IPS DF 6.9 (cell line): ENCODE measurements around the gene ZCCHC14.
"Not testable (repeated sequence)": the region's sequence is repeated elsewhere in the genome, so short reads cannot be mapped to it uniquely, and the experiment has no call there.

Experiments used
- DNase-seq: peaks from one replicate; pipeline ENCODE4 v3.0.0-alpha.2; 2013; ENCODE audit warnings: low read depth, low spot score
- H3K27ac ChIP-seq: one replicate; pipeline ENCODE4 v1.5.1; 2013; ENCODE audit warnings: low read length, control low read depth
- H3K27me3 ChIP-seq: 2 replicates; pipeline ENCODE4 v1.6.1; 2013; ENCODE audit warnings: mild to moderate bottlenecking, low read length; ENCODE audit not compliant: control insufficient read depth, insufficient read depth
- H3K36me3 ChIP-seq: 2 replicates; pipeline ENCODE4 v1.6.1; 2013; ENCODE audit warnings: low read length; ENCODE audit not compliant: control insufficient read depth, insufficient read depth
- H3K4me1 ChIP-seq: 2 replicates; pipeline ENCODE4 v1.6.1; 2013; ENCODE audit warnings: low read length; ENCODE audit not compliant: control insufficient read depth, insufficient read depth
- H3K4me3 ChIP-seq: 2 replicates; pipeline ENCODE4 v1.5.1; 2013; ENCODE audit warnings: mild to moderate bottlenecking, low read length
- H3K9me3 ChIP-seq: 2 replicates; pipeline ENCODE4 v1.6.1; 2013; ENCODE audit warnings: low read length, inconsistent platforms; ENCODE audit not compliant: control insufficient read depth, insufficient read depth
- WGBS: extraction: QIAGEN DNeasy Blood & Tissue Kit; methylation state at CpG from one replicate; pipeline ENCODE4 v1.1.7; 2013; ENCODE audit warnings: mixed read lengths, missing lambda C conversion rate; ENCODE audit not compliant: insufficient read length, insufficient coverage; 5-methylcytosine and 5-hydroxymethylcytosine counted together

Gene ZCCHC14

DNA sequence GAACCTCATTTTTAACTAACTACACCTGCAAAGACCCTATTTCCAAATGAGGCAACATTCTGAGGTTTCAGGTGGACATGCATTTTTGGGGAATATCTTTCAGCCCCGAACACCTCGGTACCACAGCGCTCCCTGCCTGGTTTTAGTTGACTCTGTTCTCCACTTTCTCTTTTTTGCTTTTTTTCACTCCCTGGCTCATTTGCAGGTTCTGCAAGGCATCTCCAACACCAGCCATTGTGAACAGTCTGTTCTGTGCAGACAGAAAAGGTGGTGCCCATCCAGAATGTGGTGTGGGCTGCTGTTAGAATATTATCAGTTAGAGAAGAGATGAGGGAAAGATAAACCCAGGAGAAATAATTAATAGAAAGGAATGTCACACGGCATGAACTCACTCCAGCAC is 32.5 kb upstream of the ZCCHC14 start:
- Histone ChIP-seq H3K9me3 (peaks cover 4% of the 10 kb centered on the region), H3K36me3 (no peaks in the 10 kb centered on the region), H3K4me3 (no peak overlapping the region), H3K4me1 (no peaks in the 10 kb centered on the region), H3K27me3 (no peaks in the 10 kb centered on the region), H3K27ac (no peak overlapping the region)
- WGBS: no CpG with 5 or more reads among the region's 4 CpGs
- no peak for DNase-seq

DNA sequence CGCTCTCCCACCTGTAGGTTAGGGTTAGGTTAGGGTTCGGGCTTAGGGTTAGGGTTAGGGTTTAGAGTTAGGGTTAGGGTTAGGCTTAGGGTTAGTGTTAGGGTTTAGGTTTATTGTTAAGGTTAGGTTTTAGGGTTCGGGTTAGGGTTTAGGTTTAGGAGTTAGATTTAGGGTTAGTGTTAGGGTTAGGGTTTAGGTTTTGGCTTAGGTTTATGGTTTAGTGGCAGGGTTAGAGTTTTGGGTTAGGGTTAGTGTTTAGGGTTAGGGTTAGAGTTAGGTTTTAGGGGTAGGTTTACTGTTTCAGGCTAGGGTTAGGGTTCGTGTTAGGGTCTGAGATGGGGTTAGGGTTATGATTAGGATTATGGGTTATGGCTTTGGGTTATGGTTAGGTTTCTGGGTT is 31.6 kb upstream of the ZCCHC14 start:
- no peak overlapping the region for H3K27ac ChIP-seq
- H3K9me3 ChIP-seq: peaks cover 4% of the 10 kb centered on the region
- WGBS: 100% methylated on average over 3 of the region's 4 CpGs
- H3K4me1 ChIP-seq: no peaks in the 10 kb centered on the region
- DNase-seq: no peak
- H3K4me3 ChIP-seq: no peak overlapping the region
- no peaks in the 10 kb centered on the region for H3K27me3 ChIP-seq
- no peaks in the 10 kb centered on the region for H3K36me3 ChIP-seq

DNA sequence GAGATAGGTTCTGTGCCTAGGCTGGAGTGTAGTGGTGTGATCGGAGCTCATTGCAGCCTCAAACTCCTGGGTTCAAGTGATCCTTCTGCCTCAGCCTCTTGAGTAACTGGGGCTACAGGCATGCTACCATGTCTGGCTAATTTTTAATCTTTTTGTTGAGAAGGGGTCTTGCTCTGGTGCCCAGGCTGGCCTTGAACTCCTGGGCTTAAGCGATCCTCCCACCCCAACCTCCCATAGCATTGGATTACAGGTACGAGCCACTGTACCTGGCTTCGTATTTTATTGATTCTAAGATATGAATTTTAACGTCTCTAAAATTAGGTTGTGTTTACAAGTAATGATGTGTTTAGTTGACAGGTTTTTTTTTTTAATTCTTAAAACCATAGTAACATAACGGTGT is 30.8 kb upstream of the ZCCHC14 start:
- not testable (repeated sequence) for H3K27me3 ChIP-seq, H3K27ac ChIP-seq, H3K36me3 ChIP-seq, H3K9me3 ChIP-seq, DNase-seq, H3K4me3 ChIP-seq, H3K4me1 ChIP-seq
- WGBS: no CpG with 5 or more reads among the region's 6 CpGs

DNA sequence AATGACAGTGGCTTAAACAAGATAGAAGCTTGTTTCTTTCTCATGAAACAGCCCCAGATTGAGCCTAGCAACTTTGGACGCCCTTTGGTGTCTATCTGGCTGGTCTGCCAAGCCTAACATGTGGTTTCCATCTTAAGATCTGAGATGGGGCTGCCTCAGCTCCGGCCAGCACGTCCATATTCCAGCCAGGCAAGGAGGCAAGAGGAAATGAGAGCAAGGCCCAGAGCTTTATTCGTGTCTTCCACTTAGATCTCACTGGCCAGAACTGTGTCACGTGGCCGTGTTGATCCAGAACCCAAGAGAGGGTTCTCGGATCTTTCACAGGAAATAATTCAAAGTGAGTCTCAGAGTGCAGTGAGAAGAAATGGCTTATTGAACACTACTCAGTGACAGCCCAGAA is 28.9 kb upstream of the ZCCHC14 start:
- H3K9me3 ChIP-seq, H3K36me3 ChIP-seq, DNase-seq, H3K27me3 ChIP-seq, H3K4me3 ChIP-seq, H3K27ac ChIP-seq, H3K4me1 ChIP-seq: not testable (repeated sequence)
- no CpG with 5 or more reads among the region's 7 CpGs for WGBS

DNA sequence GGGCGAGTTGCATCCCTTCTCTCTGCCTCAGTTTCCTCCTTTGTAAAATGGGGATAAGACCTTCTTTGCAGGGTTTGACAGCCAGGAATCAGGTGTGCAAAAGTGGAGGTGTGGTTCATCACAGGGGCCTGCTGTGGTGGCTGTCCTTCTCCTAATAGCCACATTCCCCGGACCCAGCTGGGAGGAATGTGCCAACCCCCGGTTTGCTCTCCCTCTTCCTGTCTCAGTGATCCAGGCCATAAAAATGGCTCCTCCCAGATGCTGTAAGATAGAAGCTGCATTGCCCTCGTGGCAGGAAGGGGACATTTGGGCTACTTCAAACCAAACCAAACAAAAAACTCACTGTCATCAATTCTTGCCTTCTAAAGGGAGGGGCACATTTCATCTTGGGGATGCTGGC is 26.3 kb upstream of the ZCCHC14 start:
- not testable (repeated sequence) for H3K27ac ChIP-seq, DNase-seq, H3K4me1 ChIP-seq, H3K27me3 ChIP-seq, H3K9me3 ChIP-seq, H3K36me3 ChIP-seq, H3K4me3 ChIP-seq
- WGBS: no CpG with 5 or more reads among the region's 4 CpGs

DNA sequence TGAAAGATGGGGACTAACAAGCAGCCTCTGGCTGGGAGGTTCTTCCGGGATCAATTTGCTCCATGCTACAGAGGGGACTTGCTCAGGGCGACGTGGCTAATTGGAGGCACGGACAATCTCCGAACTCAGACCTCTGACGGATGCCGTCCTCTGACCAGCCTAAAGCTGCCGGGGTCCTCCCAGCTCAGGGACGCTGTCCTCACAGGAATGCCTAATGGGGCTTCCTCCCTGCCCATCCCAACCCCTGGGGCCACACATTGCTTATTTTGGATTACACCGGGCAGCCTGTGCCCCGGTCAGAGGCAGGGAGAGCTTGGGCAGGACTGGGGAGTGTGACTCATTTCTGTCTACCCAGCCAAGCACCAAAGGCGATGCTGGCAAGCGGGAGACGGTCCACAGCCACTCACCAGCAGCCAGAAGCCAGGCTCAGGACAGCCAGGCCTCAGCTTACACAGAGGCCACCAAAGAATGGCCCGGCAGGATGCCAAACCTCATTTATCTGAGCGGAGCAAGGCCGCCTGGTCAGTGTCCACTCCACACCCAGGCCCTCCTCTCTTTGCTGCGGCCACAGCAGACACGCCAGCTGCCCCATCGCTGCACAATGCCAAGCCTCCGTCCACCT is 25.7 kb upstream of the ZCCHC14 start:
- H3K4me3 ChIP-seq, H3K36me3 ChIP-seq: not testable (repeated sequence)

DNA sequence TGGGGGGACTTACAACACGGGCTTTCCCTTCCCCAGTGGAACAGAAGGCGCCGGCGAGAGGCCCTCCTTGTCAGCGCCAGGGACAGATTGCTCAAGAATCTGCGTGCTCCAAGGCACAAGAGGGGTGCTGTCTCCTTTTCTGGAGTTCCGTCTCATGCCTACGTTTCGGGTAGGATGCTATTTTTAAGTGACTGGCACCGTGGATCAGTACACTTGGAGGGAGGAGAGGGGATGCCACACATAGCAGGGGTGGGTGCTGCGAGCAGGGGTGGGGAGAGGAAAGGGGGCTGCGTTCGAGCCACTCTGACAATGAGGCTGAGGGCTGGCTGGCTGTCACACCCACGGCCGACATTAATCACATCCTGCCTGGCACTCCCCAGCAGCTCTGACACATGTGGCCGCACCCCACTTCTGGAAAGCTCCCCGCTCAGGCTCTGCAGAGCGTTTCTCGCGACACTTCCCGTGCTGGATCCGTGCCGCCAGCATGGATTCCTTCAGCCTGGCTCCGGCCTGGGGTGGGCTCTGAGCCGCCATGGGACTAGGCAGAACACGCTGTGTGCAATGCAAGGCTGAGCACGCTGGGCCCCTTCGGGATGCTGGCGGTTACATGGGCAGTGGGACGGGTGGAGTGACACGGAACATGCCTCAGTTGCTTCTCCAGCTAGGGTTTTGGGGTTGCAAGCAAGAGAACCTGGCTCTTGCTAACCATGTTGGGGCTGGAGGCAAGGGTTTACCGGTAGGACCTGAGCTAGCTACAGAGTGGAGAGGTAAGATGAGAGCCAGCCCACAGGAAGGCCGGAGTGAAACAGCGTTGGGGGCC is 25.0 kb upstream of the ZCCHC14 start:
- not testable (repeated sequence) for H3K4me3 ChIP-seq, H3K4me1 ChIP-seq, H3K36me3 ChIP-seq, DNase-seq, H3K27me3 ChIP-seq, H3K9me3 ChIP-seq, H3K27ac ChIP-seq
- no CpG with 5 or more reads among the region's 34 CpGs for WGBS

More for the DNA sequence above, 25.7 kb upstream of the ZCCHC14 start:
- DNase-seq, H3K9me3 ChIP-seq, H3K27me3 ChIP-seq, H3K27ac ChIP-seq, H3K4me1 ChIP-seq: not testable (repeated sequence)
- WGBS: no CpG with 5 or more reads among the region's 21 CpGs

DNA sequence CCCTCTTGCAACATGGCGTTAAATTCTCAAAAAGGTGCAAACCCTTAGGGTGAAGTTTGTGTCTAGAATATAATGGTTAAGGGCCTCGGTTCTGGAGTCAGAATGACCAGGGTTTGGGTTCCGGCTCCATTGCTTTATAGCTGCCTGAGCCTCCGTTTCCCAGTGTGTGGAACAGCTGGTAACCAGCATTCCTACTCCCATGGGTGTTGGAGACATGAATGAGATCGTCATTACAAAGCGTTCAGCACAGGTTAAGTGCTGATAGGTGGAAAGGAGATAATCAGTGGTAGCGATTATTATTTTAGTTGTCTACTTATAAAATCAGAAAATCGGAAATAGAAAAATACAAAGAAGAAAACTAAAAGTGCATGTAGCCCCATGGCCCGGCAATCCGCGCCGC is 23.5 kb upstream of the ZCCHC14 start:
- Histone ChIP-seq H3K4me1 (no peaks in the 10 kb centered on the region; the same call in 1 of the 2 replicates), H3K27ac (no peak overlapping the region), H3K27me3 (no peaks in the 10 kb centered on the region), H3K9me3 (no peaks in the 10 kb centered on the region), H3K36me3 (no peaks in the 10 kb centered on the region), H3K4me3 (no peak overlapping the region)
- DNase-seq: no peak
- WGBS: no CpG with 5 or more reads among the region's 12 CpGs

DNA sequence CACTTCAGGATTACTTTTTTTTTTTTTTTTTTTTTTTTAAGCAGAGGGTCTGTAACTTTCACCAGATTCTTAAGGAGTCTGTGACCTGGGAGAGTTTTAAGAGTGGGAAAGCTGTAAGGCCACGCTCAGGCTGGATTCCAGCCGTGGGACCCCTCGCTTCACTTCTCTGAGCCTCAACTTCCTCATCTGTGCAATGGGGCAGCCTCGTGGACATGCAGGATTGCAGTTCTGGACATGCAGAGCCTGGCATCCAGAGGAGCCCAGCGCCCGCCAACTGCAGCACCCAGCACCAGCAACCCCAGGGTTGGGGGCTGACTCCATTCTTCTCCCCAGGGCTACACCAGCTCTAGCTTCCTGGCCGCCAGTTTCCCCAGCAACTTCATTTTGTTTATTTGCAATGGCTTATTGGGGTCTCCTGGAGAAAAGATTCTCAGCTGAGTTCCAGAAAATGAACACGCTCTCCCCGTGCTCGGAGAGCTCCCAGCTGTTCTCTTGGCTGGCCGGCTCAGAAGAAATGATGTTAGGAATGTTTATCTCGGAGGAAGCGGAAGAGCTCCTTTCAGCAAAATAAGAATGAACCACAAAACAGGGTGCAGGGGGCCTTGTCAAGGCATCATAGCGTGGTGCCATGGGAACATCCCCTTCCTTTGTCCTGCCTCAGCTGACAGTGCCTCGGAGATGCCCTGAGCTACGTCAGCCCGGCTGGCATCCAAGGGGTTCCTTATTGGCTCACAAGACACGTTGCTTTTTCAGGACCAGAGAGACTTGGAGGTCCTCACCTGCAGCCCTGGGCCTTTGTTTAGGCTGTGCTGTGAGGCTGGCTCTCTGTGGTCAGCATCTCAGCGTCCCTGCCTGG is 22.9 kb upstream of the ZCCHC14 start:
- no CpG with 5 or more reads among the region's 19 CpGs for WGBS
- Histone ChIP-seq H3K4me1 (peaks cover 2% of the 10 kb centered on the region; the same call in 1 of the 2 replicates), H3K27me3 (no peaks in the 10 kb centered on the region), H3K9me3 (no peaks in the 10 kb centered on the region), H3K36me3 (no peaks in the 10 kb centered on the region), H3K27ac (no peak overlapping the region), H3K4me3 (no peak overlapping the region)
- DNase-seq: no peak

DNA sequence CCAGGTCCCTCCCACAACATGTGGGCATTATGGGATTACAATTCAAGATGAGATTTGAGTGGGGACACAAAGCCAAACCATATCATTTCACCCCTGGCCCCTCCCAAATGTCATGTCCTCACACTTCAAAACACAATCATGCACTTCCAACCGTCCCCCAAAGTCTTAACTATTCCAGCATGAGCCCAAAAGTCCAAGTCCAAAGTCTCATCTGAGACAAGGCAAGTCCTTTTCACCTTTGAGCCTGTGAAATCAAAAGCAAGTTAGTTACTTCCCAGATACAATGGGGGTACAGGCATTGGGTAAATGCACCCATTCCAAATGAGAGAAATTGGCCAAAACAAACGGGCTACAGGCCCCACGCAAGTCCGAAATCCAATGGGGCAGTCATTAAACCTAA is 17.0 kb upstream of the ZCCHC14 start:
- WGBS: no CpG with 5 or more reads among the region's 4 CpGs
- not testable (repeated sequence) for H3K4me1 ChIP-seq, H3K27me3 ChIP-seq, H3K4me3 ChIP-seq, H3K9me3 ChIP-seq, DNase-seq, H3K27ac ChIP-seq, H3K36me3 ChIP-seq
